Mammary epithelial cell (primary cell): Measurements from ENCODE around the gene CCBE1.

ENCODE experiments used
- EZH2 ChIP-seq: IDR thresholded peaks from 2 replicates; pipeline ENCODE4 v1.6.1; 2012; ENCODE audit warnings: low read length, inconsistent platforms, borderline replicate concordance
- TF ChIP-seq, protein P1 (sequence below), 2 donors: IDR thresholded peaks in 1 of 2; conservative IDR thresholded peaks in 1 of 2; 2 replicates each; pipeline ENCODE4 v1.5.1; 2011 to 2012; ENCODE audit warnings: inconsistent platforms in 2 of 2, low read length in 2 of 2, mild to moderate bottlenecking in 2 of 2, control low read depth in 1 of 2, low read depth in 1 of 2; ENCODE audit not compliant: insufficient read depth in 1 of 2; ENCODE audit errors: extremely low read depth in 1 of 2

DNA sequence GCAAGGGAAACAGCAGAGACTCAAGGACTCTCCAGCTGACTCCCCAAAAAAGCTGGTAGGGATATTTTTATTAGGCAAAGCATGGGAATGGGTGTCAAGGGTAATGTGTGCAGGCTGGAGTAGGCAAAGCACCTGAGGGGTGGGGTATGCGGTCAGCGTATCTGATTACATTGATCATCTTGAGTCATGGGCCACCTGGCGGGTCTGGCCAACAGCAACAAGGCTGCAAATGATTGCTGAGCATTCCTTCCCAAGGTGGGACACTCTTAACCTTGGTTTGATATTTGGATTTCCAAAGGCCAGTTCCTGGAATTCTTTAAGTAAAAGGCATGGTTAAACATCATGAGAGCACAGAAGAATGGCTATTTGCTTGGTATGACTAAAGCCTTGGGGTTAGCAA, 32.6 kb upstream of the CCBE1 start:
- TF ChIP-seq, protein P1, sequence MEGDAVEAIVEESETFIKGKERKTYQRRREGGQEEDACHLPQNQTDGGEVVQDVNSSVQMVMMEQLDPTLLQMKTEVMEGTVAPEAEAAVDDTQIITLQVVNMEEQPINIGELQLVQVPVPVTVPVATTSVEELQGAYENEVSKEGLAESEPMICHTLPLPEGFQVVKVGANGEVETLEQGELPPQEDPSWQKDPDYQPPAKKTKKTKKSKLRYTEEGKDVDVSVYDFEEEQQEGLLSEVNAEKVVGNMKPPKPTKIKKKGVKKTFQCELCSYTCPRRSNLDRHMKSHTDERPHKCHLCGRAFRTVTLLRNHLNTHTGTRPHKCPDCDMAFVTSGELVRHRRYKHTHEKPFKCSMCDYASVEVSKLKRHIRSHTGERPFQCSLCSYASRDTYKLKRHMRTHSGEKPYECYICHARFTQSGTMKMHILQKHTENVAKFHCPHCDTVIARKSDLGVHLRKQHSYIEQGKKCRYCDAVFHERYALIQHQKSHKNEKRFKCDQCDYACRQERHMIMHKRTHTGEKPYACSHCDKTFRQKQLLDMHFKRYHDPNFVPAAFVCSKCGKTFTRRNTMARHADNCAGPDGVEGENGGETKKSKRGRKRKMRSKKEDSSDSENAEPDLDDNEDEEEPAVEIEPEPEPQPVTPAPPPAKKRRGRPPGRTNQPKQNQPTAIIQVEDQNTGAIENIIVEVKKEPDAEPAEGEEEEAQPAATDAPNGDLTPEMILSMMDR (conservative IDR thresholded peaks at IDR 0.05 in 1 of 2, IDR thresholded peaks at IDR 0.05 in 1 of 2; ENCODE audit: extremely low read depth in 1 of 2, insufficient read depth in 1 of 2, low read depth in 1 of 2, low read length in 2 of 2) = no peak
- no peak for TF ChIP-seq EZH2
